Naive thymus-derived CD8-positive, alpha-beta T cell (primary cell): Measurements from ENCODE around the gene MINK1. TPM values are rescaled to one million over a fixed set of nuclear protein-coding genes. Genes with fewer than 3 reads are reported as not detected.

ENCODE experiments used
- ATAC-seq, 2 donors: fragments of 150-1000 bp; cut with Tn5 transposase in 1 of 2; sonication (Bioruptor Pico), chemical (Tn5 transposase) in 1 of 2; 1 replicate in 1 of 2; 2 replicates in 1 of 2; pipeline ENCODE4 v1.10.0; 2021; ENCODE audit warnings: mild to moderate bottlenecking in 2 of 2, moderate library complexity in 2 of 2
- POLR2A ChIA-PET: fragments of 350-600 bp; sonication (Branson Sonifier 250); formaldehyde crosslinking; loops from one replicate; lab custom pipeline; 2021; ENCODE audit warnings: antibody characterized with exemption; lab: Charles Lee
- DNase-seq, 10 donors: peaks; one replicate each; pipeline versions ENCODE4 v3.0.0 to v3.0.0-alpha.2; 2020 to 2022
- H3K27ac Mint-ChIP-seq, 10 donors: one replicate each; pipeline ENCODE4 v1.8.0; 2020 to 2022; ENCODE audit warnings: mild to moderate bottlenecking in 10 of 10, mixed read lengths in 10 of 10, moderate library complexity in 4 of 10, inconsistent platforms in 1 of 10
- H3K27me3 Mint-ChIP-seq, 5 donors: one replicate each; pipeline ENCODE4 v1.8.0; 2021 to 2022; ENCODE audit warnings: mixed read lengths in 5 of 5
- H3K36me3 Mint-ChIP-seq, 3 donors: one replicate each; pipeline ENCODE4 v1.8.0; 2020 to 2022; ENCODE audit warnings: mixed read lengths in 3 of 3, mild to moderate bottlenecking in 2 of 3, inconsistent platforms in 1 of 3
- H3K4me1 Mint-ChIP-seq, 4 donors: one replicate each; pipeline ENCODE4 v1.8.0; 2021 to 2022; ENCODE audit warnings: mixed read lengths in 4 of 4
- H3K4me3 Mint-ChIP-seq, 10 donors: one replicate each; pipeline ENCODE4 v1.8.0; 2020 to 2022; ENCODE audit warnings: mild to moderate bottlenecking in 10 of 10, mixed read lengths in 10 of 10, moderate library complexity in 6 of 10, inconsistent platforms in 1 of 10
- H3K9me3 Mint-ChIP-seq, 9 donors: one replicate each; pipeline ENCODE4 v1.8.0; 2020 to 2022; ENCODE audit warnings: mixed read lengths in 9 of 9, mild to moderate bottlenecking in 3 of 9, inconsistent platforms in 1 of 9, moderate library complexity in 1 of 9
- polyA plus RNA-seq, 3 donors: library from polyadenylated mRNA; unstranded; fragments of 300-500 nt; fragmentation: Illumina TruSeq; gene quantifications; one replicate each; pipeline ENCODE4 v1.2.3, GENCODE V29; 2021
- total RNA-seq, 8 experiments: library from RNA in 2 of 8; stranded (reverse) in 2 of 8; gene quantifications; one replicate each; pipeline ENCODE4 v1.2.3 and lab custom pipeline; 2021 to 2026

The MINK1 gene
- total RNA-seq (100 to 1,000 TPM; 110 to 117 TPM), polyA plus RNA-seq (10 to 100 TPM in 1 of 3 donors, 1 to 10 TPM in 2; 4.1 to 12.9 (median 8.1) TPM), total RNA-seq (lab: John Stamatoyannopoulos, UW) (42.0 to 107 (median 84.4) reads per million in 6 experiments)

- no peaks in the 10 kb centered on the region for H3K9me3 Mint-ChIP-seq
- DNase-seq: peak; percentile 80 to 94 (median 86)
- ATAC-seq: peak; percentile 88 to 89
- POLR2A ChIA-PET: interaction anchor here (0.6 to 2.7 kb wide), 8 partner anchors 14 to 123 kb away, joined by 3 to 9 read pairs (median 4); partner anchors contain the start of genes ARRB2, GLTPD2, PLD2 and PSMB6
- H3K27me3 Mint-ChIP-seq: no peaks in the 10 kb centered on the region
- H3K4me1 Mint-ChIP-seq: peaks cover 23 to 45% (median 35%) of the 10 kb centered on the region in 4 donors
- peak within 1 kb of the TSS; percentile 90 to 98 (median 93) for H3K4me3 Mint-ChIP-seq
- peak within 1 kb of the TSS; percentile 85 to 98 (median 94) for H3K27ac Mint-ChIP-seq
- peaks cover 0 to 5% (median 0%) of the 10 kb centered on the region in 3 donors for H3K36me3 Mint-ChIP-seq
Observed at GRCh38 chr17:4833178-4833940, at the start of gene MINK1. TSS of gene MINK1 (plus strand) at chr17:4833340. CDS start at chr17:4833584, 244 bp downstream.

DNA sequence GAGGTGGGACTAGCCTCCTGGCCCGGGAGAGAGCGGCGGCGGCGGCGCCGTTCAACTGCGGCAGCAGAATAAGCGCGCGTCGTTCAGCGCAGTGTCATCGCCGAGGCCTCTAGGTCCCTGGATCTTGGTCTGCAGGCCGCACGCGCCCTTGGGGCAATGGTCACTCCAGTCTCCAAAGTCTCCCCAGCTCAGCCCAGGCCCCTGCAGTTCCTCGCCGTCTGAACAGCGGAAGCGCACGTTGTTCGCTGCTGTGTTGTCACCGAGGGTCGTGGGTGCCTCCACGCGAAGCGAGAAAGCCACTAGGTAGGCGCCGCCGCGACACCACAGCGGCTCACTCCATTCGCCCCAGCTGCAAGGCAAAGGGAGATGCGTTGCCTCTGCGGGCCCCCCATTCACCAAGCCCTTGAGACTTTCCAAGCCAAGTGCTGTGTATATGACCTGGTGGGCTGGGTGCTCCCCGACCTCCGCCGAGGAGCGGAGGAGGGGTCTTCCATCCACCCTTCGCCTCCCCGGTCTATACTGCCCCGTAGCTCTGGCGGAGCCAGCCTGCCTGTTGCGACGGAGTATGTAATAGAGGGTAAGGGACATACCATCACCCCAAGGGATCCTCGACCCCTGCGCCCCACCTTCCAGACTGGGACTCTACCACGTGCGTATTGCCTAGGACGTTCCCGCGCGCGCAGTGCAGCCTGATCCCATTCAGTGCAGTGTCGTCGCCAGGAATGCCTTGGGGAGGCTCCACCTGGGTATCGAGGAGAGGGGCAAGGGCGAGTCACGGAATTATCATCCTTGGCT is 47.6 kb upstream of the MINK1 start:
- peaks cover 10 to 39% (median 32%) of the 10 kb centered on the region in 4 donors for H3K4me1 Mint-ChIP-seq
- no peak overlapping the region for H3K27ac Mint-ChIP-seq
- H3K27me3 Mint-ChIP-seq: peaks cover 21 to 67% (median 42%) of the 10 kb centered on the region in 5 donors
- POLR2A ChIA-PET: interaction anchor here (0.5 to 1.9 kb wide), 4 partner anchors 60 to 232 kb away, joined by 3 to 5 read pairs (median 4); partner anchors contain the start of genes RNF167 and SLC25A11
- peak overlapping the region; percentile 22 to 83 (median 66) for H3K4me3 Mint-ChIP-seq
- H3K36me3 Mint-ChIP-seq: no peaks in the 10 kb centered on the region
- ATAC-seq: no peak
- no peaks in the 10 kb centered on the region for H3K9me3 Mint-ChIP-seq
- no peak for DNase-seq

GRCh38 chr17:4786106-4786511 is 47.0 kb upstream of the MINK1 start, which contains the start of gene VMO1:
TSS of gene VMO1 (minus strand) at chr17:4786364. CDS start at chr17:4786352, 12 bp downstream.
- Mint-ChIP-seq H3K4me1 (peaks cover 13 to 45% (median 35%) of the 10 kb centered on the region in 4 donors), H3K36me3 (no peaks in the 10 kb centered on the region), H3K4me3 (peak within 1 kb of the TSS; percentile 22 to 83 (median 66)), H3K27ac (peak within 1 kb of the TSS in 1 of 10 donors; percentile 53), H3K27me3 (peaks cover 21 to 62% (median 38%) of the 10 kb centered on the region in 5 donors), H3K9me3 (no peaks in the 10 kb centered on the region)
- ATAC-seq (no peak), DNase-seq (no peak)
- POLR2A ChIA-PET: interaction anchor here (1.2 to 1.9 kb wide), 2 partner anchors 61 to 76 kb away, joined by 3 to 5 read pairs; no protein-coding TSS in a partner anchor

GRCh38 chr17:4786516-4786915 is 46.6 kb upstream of the MINK1 start:
- Mint-ChIP-seq H3K36me3 (no peaks in the 10 kb centered on the region), H3K27me3 (peaks cover 21 to 62% (median 38%) of the 10 kb centered on the region in 5 donors), H3K4me1 (peaks cover 13 to 48% (median 37%) of the 10 kb centered on the region in 4 donors), H3K9me3 (no peaks in the 10 kb centered on the region), H3K4me3 (peak overlapping the region in 4 of 10 donors; percentile 10 to 62 (median 52)), H3K27ac (no peak overlapping the region)
- DNase-seq: no peak
- no peak for ATAC-seq
- POLR2A ChIA-PET: interaction anchor here (1.9 kb wide), 1 partner anchor 77 kb away, joined by 5 read pairs; no protein-coding TSS in a partner anchor

DNA sequence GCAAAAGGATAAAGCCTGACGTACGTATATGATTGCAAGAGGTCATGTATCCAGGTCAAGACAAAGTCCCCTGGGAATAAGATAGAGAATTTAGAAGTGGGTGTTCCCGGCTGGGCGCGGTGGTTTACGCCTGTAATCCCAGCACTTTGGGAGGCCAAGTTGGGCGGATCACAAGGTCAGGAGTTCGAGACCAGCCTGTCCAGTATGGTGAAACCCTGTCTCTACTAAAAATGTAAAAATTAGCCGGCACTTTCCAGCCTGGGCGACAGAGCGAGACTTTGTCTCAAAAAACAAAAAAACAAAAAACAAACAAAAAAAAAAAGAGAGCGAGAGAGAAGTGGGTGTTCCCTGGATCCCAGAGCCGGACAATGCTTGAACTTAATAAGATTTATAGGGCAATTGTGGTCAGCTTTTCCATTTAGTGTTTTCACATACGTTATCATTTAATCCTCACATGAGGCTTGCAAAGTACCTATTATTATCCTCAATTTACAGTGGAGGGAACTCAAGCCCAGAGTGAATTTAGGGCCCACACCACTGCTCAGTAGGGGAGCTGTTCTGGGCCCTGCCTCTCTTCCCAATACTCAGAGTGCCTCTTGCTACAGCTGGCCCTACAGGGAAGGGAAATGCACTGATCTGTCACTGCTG is 44.9 kb upstream of the MINK1 start:
- Mint-ChIP-seq H3K4me1 (peaks cover 10 to 41% (median 34%) of the 10 kb centered on the region in 4 donors), H3K36me3 (no peaks in the 10 kb centered on the region), H3K27me3 (peaks cover 15 to 49% (median 31%) of the 10 kb centered on the region in 5 donors), H3K4me3 (peak overlapping the region; percentile 33 to 68 (median 58)), H3K27ac (peak overlapping the region in 1 of 10 donors; percentile 53), H3K9me3 (no peaks in the 10 kb centered on the region)
- ATAC-seq: no peak
- DNase-seq: no peak
- POLR2A ChIA-PET: interaction anchor here (1.9 to 3.2 kb wide), 2 partner anchors 18 to 46 kb away, joined by 8 to 18 read pairs; partner anchors contain the start of genes MINK1 and PLD2

GRCh38 chr17:4788807-4789700 is 44.1 kb upstream of the MINK1 start, which contains the start of gene GLTPD2:
TSS of gene GLTPD2 (plus strand) at chr17:4788964. CDS start at chr17:4789012, 48 bp downstream.
- Mint-ChIP-seq H3K27ac (peak within 1 kb of the TSS in 5 of 10 donors; percentile 22 to 77 (median 31)), H3K36me3 (no peaks in the 10 kb centered on the region), H3K27me3 (peaks cover 12 to 42% (median 29%) of the 10 kb centered on the region in 5 donors), H3K4me1 (peaks cover 10 to 41% (median 34%) of the 10 kb centered on the region in 4 donors), H3K4me3 (peak within 1 kb of the TSS; percentile 67 to 85 (median 70)), H3K9me3 (no peaks in the 10 kb centered on the region)
- POLR2A ChIA-PET: interaction anchor here (0.6 to 3.2 kb wide), 16 partner anchors 10 to 423 kb away, joined by 3 to 45 read pairs (median 4); partner anchors contain the start of genes ARRB2, CAMTA2, MINK1 and PLD2
- DNase-seq (no peak), ATAC-seq (no peak)

GRCh38 chr17:4789701-4789950 is 43.5 kb upstream of the MINK1 start:
- Mint-ChIP-seq H3K27ac (peak overlapping the region in 4 of 10 donors; percentile 22 to 77 (median 30)), H3K4me3 (peak overlapping the region; percentile 67 to 85 (median 70)), H3K27me3 (peaks cover 12 to 36% (median 28%) of the 10 kb centered on the region in 5 donors), H3K4me1 (peaks cover 10 to 40% (median 34%) of the 10 kb centered on the region in 4 donors), H3K9me3 (no peaks in the 10 kb centered on the region), H3K36me3 (no peaks in the 10 kb centered on the region)
- POLR2A ChIA-PET: interaction anchor here (0.6 to 3.2 kb wide), 16 partner anchors 9 to 424 kb away, joined by 3 to 45 read pairs (median 4); partner anchors contain the start of genes ARRB2, CAMTA2, MINK1 and PLD2
- DNase-seq: no peak
- ATAC-seq: no peak

GRCh38 chr17:4789951-4790704 is 43.0 kb upstream of the MINK1 start:
- peaks cover 12 to 34% (median 27%) of the 10 kb centered on the region in 5 donors for H3K27me3 Mint-ChIP-seq
- POLR2A ChIA-PET: interaction anchor here (0.6 to 3.2 kb wide), 18 partner anchors 9 to 424 kb away, joined by 3 to 45 read pairs (median 4); partner anchors contain the start of genes ARRB2, CAMTA2, MINK1 and PELP1
- H3K36me3 Mint-ChIP-seq: no peaks in the 10 kb centered on the region
- peak; percentile 92 for ATAC-seq
- H3K4me1 Mint-ChIP-seq: peaks cover 10 to 40% (median 33%) of the 10 kb centered on the region in 4 donors
- peak overlapping the region; percentile 68 to 95 (median 90) for H3K4me3 Mint-ChIP-seq
- DNase-seq: peak; percentile 60 to 83 (median 73)
- peak overlapping the region; percentile 57 to 93 (median 84) for H3K27ac Mint-ChIP-seq
- no peaks in the 10 kb centered on the region for H3K9me3 Mint-ChIP-seq

DNA sequence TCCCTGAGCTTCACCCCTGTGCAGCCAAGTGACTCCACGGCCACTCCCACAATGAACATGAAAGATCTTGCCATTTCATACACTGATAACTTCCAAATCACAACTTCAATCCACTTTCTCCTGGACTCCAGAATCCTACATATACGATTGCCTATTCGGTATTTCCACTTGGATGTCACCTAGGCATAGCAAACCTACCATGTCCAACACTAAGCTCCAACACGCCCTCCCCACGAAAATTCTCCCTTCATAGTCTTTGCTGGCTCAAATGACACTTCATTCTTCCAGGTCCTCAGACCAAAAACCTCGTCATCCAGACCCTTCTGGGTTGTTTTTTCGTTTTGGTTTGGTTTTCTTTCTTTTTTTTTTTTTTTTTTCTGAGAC is 42.4 kb upstream of the MINK1 start:
- POLR2A ChIA-PET: interaction anchor here (0.7 to 3.2 kb wide), 9 partner anchors 8 to 195 kb away, joined by 3 to 45 read pairs (median 5); partner anchors contain the start of genes ARRB2, PELP1, PLD2 and RNF167
- ATAC-seq: no peak

GRCh38 chr17:4795168-4795567 is 38.0 kb upstream of the MINK1 start:
- H3K4me3 Mint-ChIP-seq: peak overlapping the region in 3 of 10 donors; percentile 50 to 99 (median 55)
- no peak for ATAC-seq
- H3K27me3 Mint-ChIP-seq: peaks cover 0 to 5% (median 0%) of the 10 kb centered on the region in 5 donors
- H3K9me3 Mint-ChIP-seq: no peaks in the 10 kb centered on the region
- no peak for DNase-seq
- H3K36me3 Mint-ChIP-seq: peaks cover 0 to 18% (median 0%) of the 10 kb centered on the region in 3 donors
- H3K27ac Mint-ChIP-seq: peak overlapping the region in 4 of 10 donors; percentile 52 to 99 (median 97)
- peaks cover 12 to 27% (median 24%) of the 10 kb centered on the region in 4 donors for H3K4me1 Mint-ChIP-seq
- POLR2A ChIA-PET: no interaction called here

More for the DNA sequence above, 42.4 kb upstream of the MINK1 start:
- DNase-seq: no peak
- H3K27me3 Mint-ChIP-seq: peaks cover 10 to 28% (median 26%) of the 10 kb centered on the region in 5 donors
- H3K4me1 Mint-ChIP-seq: peaks cover 8 to 36% (median 28%) of the 10 kb centered on the region in 4 donors
- peak overlapping the region in 9 of 10 donors; percentile 57 to 93 (median 84) for H3K27ac Mint-ChIP-seq
- no peaks in the 10 kb centered on the region for H3K36me3 Mint-ChIP-seq
- peak overlapping the region; percentile 68 to 95 (median 90) for H3K4me3 Mint-ChIP-seq
- no peaks in the 10 kb centered on the region for H3K9me3 Mint-ChIP-seq
